Subcutaneous adipose tissue (tissue), 4 donors: ENCODE measurements around the gene FAM228B. TPM values are rescaled to one million over a fixed set of nuclear protein-coding genes. Genes with fewer than 3 reads are reported as not detected.

Experiments
- total RNA-seq, 4 donors: library from RNA; depleted of rRNA; stranded (reverse); fragments of >200 nt; gene quantifications; one replicate each; pipeline ENCODE4 v1.1.0, GENCODE V29; 2016
- TF ChIP-seq, protein P1 (sequence below): fragments of 450-650 bp; IDR thresholded peaks from one replicate; pipeline ENCODE4 v1.5.1; 2016; ENCODE audit warnings: low read depth, mild to moderate bottlenecking, control low read depth, antibody characterized with exemption, moderate library complexity

FAM228B gene
- total RNA-seq, 4 donors from 2014 or later, result 27.1 to 43.0 (median 37.1) TPM

- TF ChIP-seq, protein P1, sequence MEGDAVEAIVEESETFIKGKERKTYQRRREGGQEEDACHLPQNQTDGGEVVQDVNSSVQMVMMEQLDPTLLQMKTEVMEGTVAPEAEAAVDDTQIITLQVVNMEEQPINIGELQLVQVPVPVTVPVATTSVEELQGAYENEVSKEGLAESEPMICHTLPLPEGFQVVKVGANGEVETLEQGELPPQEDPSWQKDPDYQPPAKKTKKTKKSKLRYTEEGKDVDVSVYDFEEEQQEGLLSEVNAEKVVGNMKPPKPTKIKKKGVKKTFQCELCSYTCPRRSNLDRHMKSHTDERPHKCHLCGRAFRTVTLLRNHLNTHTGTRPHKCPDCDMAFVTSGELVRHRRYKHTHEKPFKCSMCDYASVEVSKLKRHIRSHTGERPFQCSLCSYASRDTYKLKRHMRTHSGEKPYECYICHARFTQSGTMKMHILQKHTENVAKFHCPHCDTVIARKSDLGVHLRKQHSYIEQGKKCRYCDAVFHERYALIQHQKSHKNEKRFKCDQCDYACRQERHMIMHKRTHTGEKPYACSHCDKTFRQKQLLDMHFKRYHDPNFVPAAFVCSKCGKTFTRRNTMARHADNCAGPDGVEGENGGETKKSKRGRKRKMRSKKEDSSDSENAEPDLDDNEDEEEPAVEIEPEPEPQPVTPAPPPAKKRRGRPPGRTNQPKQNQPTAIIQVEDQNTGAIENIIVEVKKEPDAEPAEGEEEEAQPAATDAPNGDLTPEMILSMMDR, result no peak
Measured at GRCh38 chr2:24086241-24086640, 37.0 kb upstream of the FAM228B start.

DNA sequence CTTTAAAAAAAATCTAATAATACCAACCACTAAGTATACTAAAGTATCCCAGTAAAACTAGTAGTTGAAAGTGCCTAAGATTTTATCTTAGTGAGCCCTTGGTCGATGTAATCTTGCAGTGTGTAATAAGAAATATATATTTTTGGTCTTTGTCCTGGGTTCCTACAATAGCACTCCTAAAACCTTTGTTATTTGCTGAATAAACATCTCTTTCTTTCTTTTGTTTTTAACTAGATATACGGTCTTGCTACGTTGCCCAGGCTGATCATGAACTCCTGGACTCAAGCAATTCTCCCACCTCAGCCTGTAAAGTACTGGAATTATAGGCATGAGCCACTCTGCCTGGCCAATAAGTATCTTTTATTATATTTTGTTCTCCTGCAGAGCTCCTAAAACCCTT, 36.2 kb upstream of the FAM228B start:
- TF ChIP-seq, protein P1, result no peak

DNA sequence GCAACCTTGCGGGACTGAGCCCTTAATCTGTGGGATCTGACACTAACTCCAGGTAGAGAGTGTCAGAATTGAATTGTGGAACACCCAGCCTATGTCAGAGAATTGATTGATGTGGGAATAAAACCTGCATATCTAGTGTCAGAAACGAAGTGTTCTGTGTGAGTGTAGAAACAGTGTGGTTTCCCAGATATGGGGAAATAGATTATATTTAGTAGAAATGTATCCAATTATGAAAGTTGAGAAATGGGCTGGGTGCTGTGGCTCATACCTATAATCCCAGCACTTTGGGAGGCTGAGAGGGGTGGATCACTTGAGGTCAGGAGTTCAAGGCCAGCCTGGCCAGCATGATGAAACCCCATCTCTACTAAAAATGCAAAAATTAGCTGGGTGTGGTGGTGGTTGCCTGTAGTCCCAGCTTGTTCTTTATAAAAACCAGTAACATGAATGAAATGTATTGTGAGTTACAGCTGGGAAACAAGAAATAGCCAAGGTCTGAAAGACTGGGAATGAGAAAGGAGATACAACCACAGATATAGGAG, 34.4 kb upstream of the FAM228B start:
- TF ChIP-seq, protein P1, result no peak

DNA sequence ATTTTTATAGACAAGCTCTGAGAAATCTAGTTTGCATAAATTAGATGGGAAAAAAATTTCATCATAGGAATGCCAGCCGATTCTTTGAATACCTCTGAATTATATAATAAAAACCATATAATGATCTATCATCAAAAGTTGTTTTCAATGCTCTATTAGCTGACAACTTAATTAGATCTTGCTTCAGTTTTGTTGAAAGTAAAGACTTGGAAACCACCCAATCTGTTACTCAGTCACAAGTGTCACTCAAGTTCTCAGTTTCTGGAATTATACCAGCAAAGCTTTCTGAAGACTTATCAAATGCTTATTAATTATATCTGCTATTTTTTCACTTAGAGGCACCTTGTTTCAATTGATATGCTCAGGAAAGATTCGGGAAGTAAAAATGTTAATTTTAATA, 21.3 kb upstream of the FAM228B start:
- TF ChIP-seq, protein P1, result no peak

DNA sequence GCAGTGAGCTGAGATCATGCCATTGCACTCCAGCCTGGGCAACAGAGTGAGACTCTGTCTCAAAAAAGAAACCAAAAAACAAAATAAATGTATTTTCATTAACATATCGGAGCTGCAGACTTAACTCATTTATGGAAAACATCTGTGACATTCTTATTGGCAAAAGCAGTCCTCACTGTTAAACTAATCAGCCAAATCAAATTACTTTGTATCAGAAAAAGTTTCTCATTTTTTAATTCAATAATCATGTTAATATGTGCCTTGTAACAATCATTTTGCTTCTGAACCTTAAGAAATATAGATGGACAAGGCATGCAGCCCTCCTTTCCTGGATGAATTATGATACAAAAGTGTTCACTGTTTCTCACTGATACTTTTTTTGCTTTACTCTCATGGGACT, 20.6 kb upstream of the FAM228B start:
- TF ChIP-seq, protein P1, result no peak

DNA sequence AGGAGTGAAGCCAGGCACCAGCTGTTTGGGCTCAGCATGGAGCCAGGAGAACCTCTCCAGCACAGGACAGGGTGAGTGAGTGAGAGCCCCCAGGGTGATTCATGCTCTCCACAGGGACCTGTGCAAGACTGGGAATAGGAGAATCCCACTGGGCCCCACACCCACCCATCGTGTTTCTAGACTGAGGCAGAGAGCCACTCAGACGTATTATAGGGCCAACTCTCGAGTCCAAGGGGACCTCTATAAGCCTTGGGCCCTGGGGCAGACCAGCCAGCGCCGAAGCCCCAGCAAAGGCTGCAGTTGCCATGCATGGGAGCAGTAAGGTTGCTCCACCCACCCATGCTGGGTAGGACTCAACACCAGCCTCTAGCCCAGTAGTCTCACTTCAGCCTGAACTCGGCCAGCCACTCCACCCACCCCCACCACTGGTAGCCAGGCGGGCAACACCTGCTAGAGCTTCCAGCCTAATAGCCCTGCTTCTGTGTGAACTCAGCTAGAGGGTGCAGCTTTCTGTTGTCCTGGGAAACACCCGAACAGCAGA, 19.1 kb upstream of the FAM228B start:
- TF ChIP-seq, protein P1, result no peak

DNA sequence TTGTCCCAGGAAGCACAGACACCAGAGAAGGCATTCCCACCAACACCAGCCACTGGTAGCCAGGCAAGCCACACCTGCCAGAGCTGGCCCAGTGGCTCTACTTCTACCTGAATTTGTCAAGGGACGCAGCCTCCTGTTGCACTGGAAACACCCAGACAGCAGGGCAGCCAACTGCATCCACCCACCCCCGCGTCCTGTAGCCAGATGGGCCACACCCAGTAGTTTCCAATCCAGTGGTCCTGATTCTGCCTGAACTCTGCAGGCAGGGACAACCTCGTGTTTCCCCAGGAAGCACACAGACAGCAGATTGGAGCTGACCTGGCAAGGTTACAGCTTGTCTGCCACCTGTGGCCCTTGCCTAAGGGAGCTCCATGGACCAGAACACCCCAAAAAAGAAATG, 18.4 kb upstream of the FAM228B start:
- TF ChIP-seq, protein P1, result no peak
